GM23338 (cell line): ENCODE data around the gene DENND2C. TPM values are rescaled to one million over a fixed set of nuclear protein-coding genes. Genes with fewer than 3 reads are reported as not detected.

ENCODE experiments used
- ATAC-seq: fragments of 200-7000 bp; cut with Tn5 transposase; 3 replicates; pipeline ENCODE4 v1.9.1; 2020
- DNase-seq: peaks from one replicate; pipeline ENCODE4 v3.0.0-alpha.2; 2015; ENCODE audit warnings: low spot score
- H2AFZ ChIP-seq: fragments of 200-600 bp; sonication (generic); 2 replicates; pipeline ENCODE4 v1.8.0; 2016; ENCODE audit warnings: antibody characterized with exemption, mild to moderate bottlenecking, moderate library complexity
- H3F3A ChIP-seq: fragments of 200-600 bp; sonication (generic); replicated peaks from 2 replicates; pipeline ENCODE4 v1.8.0; 2017; ENCODE audit warnings: antibody characterized with exemption, mixed run types, low read depth
- H3K27ac ChIP-seq: fragments of 200-600 bp; sonication (generic); 2 replicates; pipeline ENCODE4 v1.6.1; 2016; ENCODE audit warnings: low read depth
- H3K27me3 ChIP-seq: fragments of 200-600 bp; sonication (generic); 2 replicates; pipeline ENCODE4 v1.8.0; 2016; ENCODE audit warnings: mild to moderate bottlenecking, mixed run types, moderate library complexity; ENCODE audit not compliant: insufficient read depth
- H3K36me3 ChIP-seq: fragments of 200-600 bp; sonication (generic); 2 replicates; pipeline ENCODE4 v1.8.0; 2016; ENCODE audit warnings: mild to moderate bottlenecking; ENCODE audit not compliant: insufficient read depth
- H3K4me1 ChIP-seq: fragments of 200-600 bp; sonication (generic); 2 replicates; pipeline ENCODE4 v1.8.0; 2016; ENCODE audit warnings: mild to moderate bottlenecking, moderate library complexity; ENCODE audit not compliant: insufficient read depth
- H3K4me2 ChIP-seq: fragments of 200-600 bp; sonication (generic); 2 replicates; pipeline ENCODE4 v1.7.1; 2017; ENCODE audit warnings: mixed run types
- H3K4me3 ChIP-seq: fragments of 200-600 bp; sonication (generic); 2 replicates; pipeline ENCODE4 v1.6.1; 2016; ENCODE audit warnings: mixed run types
- H3K79me2 ChIP-seq: fragments of 200-600 bp; sonication (generic); replicated peaks from 2 replicates; pipeline ENCODE4 v1.8.0; 2017; ENCODE audit warnings: mild to moderate bottlenecking; ENCODE audit not compliant: insufficient read depth
- H3K9me2 ChIP-seq: fragments of 200-600 bp; sonication (generic); 2 replicates; pipeline ENCODE4 v1.8.0; 2017; ENCODE audit not compliant: insufficient read depth
- H4K20me1 ChIP-seq: fragments of 200-600 bp; sonication (generic); replicated peaks from 2 replicates; pipeline ENCODE4 v1.8.0; 2017; ENCODE audit warnings: mild to moderate bottlenecking; ENCODE audit not compliant: insufficient read depth
- H3K27ac Mint-ChIP-seq: 2 replicates; pipeline ENCODE4 v1.8.0; 2020; ENCODE audit warnings: inconsistent platforms, mild to moderate bottlenecking, moderate library complexity, mixed read lengths
- H3K27me3 Mint-ChIP-seq: 3 replicates; pipeline ENCODE4 v1.8.0; 2022; ENCODE audit warnings: low read depth, mild to moderate bottlenecking, moderate library complexity, mixed read lengths, inconsistent platforms; ENCODE audit not compliant: insufficient read depth, poor library complexity
- H3K36me3 Mint-ChIP-seq: 3 replicates; pipeline ENCODE4 v1.8.0; 2021; ENCODE audit warnings: low read depth, mild to moderate bottlenecking, inconsistent platforms, moderate library complexity, mixed read lengths
- H3K4me1 Mint-ChIP-seq: 3 replicates; pipeline ENCODE4 v1.8.0; 2020; ENCODE audit warnings: mild to moderate bottlenecking, inconsistent platforms, mixed read lengths
- H3K4me3 Mint-ChIP-seq: 3 replicates; pipeline ENCODE4 v1.8.0; 2021; ENCODE audit warnings: moderate library complexity, mild to moderate bottlenecking, inconsistent platforms, mixed read lengths
- H3K9me3 Mint-ChIP-seq: 3 replicates; pipeline ENCODE4 v1.8.0; 2020; ENCODE audit warnings: moderate library complexity, mild to moderate bottlenecking, inconsistent platforms, mixed read lengths
- EZH2 ChIP-seq: fragments of 200-600 bp; sonication (generic); IDR thresholded peaks from one replicate; pipeline ENCODE4 v1.8.0; 2017; ENCODE audit warnings: antibody characterized with exemption, mild to moderate bottlenecking, low read depth; ENCODE audit not compliant: unreplicated experiment
- JUNB ChIP-seq: IDR thresholded peaks from one replicate; pipeline ENCODE4 v1.6.1; 2016; ENCODE audit warnings: antibody characterized with exemption; ENCODE audit not compliant: unreplicated experiment
- NANOG ChIP-seq: IDR thresholded peaks from 2 replicates; pipeline ENCODE4 v1.6.1; 2016; ENCODE audit warnings: antibody characterized with exemption, borderline replicate concordance
- POLR2AphosphoS5 ChIP-seq: IDR thresholded peaks from 2 replicates; pipeline ENCODE4 v1.6.1; 2016; ENCODE audit warnings: antibody characterized with exemption, low read depth
- ZNF331 ChIP-seq: fragments of 250-450 bp; sonication (Bioruptor Pico); IDR thresholded peaks from 2 replicates; pipeline ENCODE4 v1.5.0; 2020; ENCODE audit warnings: low read depth, mild to moderate bottlenecking, moderate library complexity
- polyA plus RNA-seq: library from polyadenylated mRNA; unstranded; fragments of >200 nt; fragmentation: Nextera tagmentation; extraction: Ambion mirVana; gene quantifications from 2 replicates; pipeline ENCODE4 v1.2.1, GENCODE V29; 2016
- total RNA-seq: library from RNA; depleted of rRNA; stranded (reverse); fragments of >200 nt; shearing (Covaris generic); gene quantifications from 2 replicates; pipeline ENCODE4 v1.2.3, GENCODE V29; 2014
- TF ChIP-seq, protein P1 (sequence below): fragments of 250-450 bp; sonication (Bioruptor Pico); IDR thresholded peaks from 2 replicates; pipeline ENCODE4 v1.5.0; 2020; ENCODE audit warnings: mild to moderate bottlenecking, moderate library complexity
- TF ChIP-seq, protein P2 (sequence below): IDR thresholded peaks from one replicate; pipeline ENCODE4 v1.6.1; 2018; ENCODE audit warnings: antibody characterized with exemption; ENCODE audit not compliant: unreplicated experiment
- TF ChIP-seq, protein P3 (sequence below): IDR thresholded peaks from 2 replicates; pipeline ENCODE4 v1.6.1; 2016; ENCODE audit warnings: antibody characterized with exemption

DENND2C gene
- total and polyA plus RNA-seq, 2 experiments from 2014 or later = 4.1 to 7.0 TPM

DNA sequence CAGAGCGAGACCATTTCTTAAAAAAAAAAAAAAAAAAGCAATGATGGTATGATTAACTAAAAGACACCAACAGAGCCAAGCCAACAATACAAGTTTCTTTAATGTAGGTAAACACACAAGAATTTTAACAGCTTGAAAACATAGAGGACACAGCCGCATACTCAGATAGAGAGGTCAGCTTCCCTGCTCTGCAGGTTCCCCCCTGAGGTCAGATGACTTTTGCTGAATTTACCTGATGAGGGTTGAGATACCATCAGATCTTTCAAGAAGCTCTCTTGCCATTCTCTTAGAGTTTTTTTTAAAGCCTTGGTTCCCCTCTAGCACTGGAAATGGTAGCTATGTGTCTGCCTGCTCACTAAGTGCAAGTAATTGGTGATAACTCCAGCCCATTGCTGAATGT lies 119.5 kb downstream of the DENND2C start (continued):
- TF ChIP-seq, protein P1, sequence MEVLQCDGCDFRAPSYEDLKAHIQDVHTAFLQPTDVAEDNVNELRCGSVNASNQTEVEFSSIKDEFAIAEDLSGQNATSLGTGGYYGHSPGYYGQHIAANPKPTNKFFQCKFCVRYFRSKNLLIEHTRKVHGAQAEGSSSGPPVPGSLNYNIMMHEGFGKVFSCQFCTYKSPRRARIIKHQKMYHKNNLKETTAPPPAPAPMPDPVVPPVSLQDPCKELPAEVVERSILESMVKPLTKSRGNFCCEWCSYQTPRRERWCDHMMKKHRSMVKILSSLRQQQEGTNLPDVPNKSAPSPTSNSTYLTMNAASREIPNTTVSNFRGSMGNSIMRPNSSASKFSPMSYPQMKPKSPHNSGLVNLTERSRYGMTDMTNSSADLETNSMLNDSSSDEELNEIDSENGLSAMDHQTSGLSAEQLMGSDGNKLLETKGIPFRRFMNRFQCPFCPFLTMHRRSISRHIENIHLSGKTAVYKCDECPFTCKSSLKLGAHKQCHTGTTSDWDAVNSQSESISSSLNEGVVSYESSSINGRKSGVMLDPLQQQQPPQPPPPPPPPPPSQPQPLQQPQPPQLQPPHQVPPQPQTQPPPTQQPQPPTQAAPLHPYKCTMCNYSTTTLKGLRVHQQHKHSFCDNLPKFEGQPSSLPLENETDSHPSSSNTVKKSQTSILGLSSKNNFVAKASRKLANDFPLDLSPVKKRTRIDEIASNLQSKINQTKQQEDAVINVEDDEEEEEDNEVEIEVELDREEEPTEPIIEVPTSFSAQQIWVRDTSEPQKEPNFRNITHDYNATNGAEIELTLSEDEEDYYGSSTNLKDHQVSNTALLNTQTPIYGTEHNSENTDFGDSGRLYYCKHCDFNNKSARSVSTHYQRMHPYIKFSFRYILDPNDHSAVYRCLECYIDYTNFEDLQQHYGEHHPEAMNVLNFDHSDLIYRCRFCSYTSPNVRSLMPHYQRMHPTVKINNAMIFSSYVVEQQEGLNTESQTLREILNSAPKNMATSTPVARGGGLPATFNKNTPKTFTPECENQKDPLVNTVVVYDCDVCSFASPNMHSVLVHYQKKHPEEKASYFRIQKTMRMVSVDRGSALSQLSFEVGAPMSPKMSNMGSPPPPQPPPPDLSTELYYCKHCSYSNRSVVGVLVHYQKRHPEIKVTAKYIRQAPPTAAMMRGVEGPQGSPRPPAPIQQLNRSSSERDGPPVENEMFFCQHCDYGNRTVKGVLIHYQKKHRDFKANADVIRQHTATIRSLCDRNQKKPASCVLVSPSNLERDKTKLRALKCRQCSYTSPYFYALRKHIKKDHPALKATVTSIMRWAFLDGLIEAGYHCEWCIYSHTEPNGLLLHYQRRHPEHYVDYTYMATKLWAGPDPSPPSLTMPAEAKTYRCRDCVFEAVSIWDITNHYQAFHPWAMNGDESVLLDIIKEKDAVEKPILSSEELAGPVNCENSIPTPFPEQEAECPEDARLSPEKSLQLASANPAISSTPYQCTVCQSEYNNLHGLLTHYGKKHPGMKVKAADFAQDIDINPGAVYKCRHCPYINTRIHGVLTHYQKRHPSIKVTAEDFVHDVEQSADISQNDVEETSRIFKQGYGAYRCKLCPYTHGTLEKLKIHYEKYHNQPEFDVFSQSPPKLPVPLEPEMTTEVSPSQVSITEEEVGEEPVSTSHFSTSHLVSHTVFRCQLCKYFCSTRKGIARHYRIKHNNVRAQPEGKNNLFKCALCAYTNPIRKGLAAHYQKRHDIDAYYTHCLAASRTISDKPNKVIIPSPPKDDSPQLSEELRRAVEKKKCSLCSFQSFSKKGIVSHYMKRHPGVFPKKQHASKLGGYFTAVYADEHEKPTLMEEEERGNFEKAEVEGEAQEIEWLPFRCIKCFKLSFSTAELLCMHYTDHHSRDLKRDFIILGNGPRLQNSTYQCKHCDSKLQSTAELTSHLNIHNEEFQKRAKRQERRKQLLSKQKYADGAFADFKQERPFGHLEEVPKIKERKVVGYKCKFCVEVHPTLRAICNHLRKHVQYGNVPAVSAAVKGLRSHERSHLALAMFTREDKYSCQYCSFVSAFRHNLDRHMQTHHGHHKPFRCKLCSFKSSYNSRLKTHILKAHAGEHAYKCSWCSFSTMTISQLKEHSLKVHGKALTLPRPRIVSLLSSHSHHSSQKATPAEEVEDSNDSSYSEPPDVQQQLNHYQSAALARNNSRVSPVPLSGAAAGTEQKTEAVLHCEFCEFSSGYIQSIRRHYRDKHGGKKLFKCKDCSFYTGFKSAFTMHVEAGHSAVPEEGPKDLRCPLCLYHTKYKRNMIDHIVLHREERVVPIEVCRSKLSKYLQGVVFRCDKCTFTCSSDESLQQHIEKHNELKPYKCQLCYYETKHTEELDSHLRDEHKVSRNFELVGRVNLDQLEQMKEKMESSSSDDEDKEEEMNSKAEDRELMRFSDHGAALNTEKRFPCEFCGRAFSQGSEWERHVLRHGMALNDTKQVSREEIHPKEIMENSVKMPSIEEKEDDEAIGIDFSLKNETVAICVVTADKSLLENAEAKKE (CRISPR knock-in tag) = no peak
- TF ChIP-seq ZNF331 (CRISPR knock-in tag) = no peak
- no peak for TF ChIP-seq NANOG
- no peak for TF ChIP-seq POLR2AphosphoS5

GRCh38 chr1:114549137-114549536 lies 120.7 kb downstream of the DENND2C start:
- Histone ChIP-seq H3K27ac (no peak overlapping the region), H3K9me2 (no peaks in the 10 kb centered on the region), H4K20me1 (no peaks in the 10 kb centered on the region), H3F3A (no peaks in the 10 kb centered on the region), H3K4me2 (no peak overlapping the region), H3K27me3 (no peaks in the 10 kb centered on the region), H2AFZ (no peak overlapping the region), H3K36me3 (no peaks in the 10 kb centered on the region), H3K79me2 (no peaks in the 10 kb centered on the region), H3K4me3 (no peak overlapping the region), H3K4me1 (no peaks in the 10 kb centered on the region)
- ATAC-seq (no peak), DNase-seq (no peak)
- Mint-ChIP-seq H3K9me3 (no peaks in the 10 kb centered on the region), H3K4me3 (no peak overlapping the region), H3K36me3 (no peaks in the 10 kb centered on the region), H3K4me1 (0 out of 3 replicates have a peak, but pooled peaks cover 4% of the 10 kb centered on the region), H3K27me3 (no peaks in the 10 kb centered on the region), H3K27ac (no peak overlapping the region)
- no peak for TF ChIP-seq JUNB
- TF ChIP-seq, protein P2, sequence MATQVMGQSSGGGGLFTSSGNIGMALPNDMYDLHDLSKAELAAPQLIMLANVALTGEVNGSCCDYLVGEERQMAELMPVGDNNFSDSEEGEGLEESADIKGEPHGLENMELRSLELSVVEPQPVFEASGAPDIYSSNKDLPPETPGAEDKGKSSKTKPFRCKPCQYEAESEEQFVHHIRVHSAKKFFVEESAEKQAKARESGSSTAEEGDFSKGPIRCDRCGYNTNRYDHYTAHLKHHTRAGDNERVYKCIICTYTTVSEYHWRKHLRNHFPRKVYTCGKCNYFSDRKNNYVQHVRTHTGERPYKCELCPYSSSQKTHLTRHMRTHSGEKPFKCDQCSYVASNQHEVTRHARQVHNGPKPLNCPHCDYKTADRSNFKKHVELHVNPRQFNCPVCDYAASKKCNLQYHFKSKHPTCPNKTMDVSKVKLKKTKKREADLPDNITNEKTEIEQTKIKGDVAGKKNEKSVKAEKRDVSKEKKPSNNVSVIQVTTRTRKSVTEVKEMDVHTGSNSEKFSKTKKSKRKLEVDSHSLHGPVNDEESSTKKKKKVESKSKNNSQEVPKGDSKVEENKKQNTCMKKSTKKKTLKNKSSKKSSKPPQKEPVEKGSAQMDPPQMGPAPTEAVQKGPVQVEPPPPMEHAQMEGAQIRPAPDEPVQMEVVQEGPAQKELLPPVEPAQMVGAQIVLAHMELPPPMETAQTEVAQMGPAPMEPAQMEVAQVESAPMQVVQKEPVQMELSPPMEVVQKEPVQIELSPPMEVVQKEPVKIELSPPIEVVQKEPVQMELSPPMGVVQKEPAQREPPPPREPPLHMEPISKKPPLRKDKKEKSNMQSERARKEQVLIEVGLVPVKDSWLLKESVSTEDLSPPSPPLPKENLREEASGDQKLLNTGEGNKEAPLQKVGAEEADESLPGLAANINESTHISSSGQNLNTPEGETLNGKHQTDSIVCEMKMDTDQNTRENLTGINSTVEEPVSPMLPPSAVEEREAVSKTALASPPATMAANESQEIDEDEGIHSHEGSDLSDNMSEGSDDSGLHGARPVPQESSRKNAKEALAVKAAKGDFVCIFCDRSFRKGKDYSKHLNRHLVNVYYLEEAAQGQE = no peak
- no peak for TF ChIP-seq EZH2
- TF ChIP-seq, protein P3, sequence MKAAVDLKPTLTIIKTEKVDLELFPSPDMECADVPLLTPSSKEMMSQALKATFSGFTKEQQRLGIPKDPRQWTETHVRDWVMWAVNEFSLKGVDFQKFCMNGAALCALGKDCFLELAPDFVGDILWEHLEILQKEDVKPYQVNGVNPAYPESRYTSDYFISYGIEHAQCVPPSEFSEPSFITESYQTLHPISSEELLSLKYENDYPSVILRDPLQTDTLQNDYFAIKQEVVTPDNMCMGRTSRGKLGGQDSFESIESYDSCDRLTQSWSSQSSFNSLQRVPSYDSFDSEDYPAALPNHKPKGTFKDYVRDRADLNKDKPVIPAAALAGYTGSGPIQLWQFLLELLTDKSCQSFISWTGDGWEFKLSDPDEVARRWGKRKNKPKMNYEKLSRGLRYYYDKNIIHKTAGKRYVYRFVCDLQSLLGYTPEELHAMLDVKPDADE = no peak
